ENCODE results near the gene SDC4.
A peak's percentile ranks its signal among the peaks of the same experiment; 100 is the strongest.

The SDC4 gene

DNA sequence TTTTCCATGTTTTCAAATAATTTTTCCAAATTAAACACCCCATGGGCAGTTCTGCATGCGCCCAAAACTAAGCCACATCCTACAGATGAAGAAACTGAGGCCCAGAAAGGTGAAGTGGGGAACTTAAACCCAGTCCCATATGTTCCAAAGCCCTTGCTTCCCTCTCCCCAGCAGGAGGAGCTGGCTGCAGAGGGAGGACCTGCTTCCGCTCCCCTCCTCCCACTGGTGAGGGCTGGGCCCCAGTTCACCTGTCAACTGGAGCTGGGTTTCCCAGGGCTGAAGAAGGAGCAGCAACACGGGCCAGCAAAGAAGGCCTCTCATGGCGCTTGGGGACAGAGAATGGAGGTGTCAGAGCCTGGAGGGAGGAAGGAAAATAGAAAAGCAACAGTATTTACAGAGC lies 43.0 kb downstream of the SDC4 start:
- H3K27ac ChIP-seq: no peak overlapping the region
- TF ChIP-seq, protein P1, sequence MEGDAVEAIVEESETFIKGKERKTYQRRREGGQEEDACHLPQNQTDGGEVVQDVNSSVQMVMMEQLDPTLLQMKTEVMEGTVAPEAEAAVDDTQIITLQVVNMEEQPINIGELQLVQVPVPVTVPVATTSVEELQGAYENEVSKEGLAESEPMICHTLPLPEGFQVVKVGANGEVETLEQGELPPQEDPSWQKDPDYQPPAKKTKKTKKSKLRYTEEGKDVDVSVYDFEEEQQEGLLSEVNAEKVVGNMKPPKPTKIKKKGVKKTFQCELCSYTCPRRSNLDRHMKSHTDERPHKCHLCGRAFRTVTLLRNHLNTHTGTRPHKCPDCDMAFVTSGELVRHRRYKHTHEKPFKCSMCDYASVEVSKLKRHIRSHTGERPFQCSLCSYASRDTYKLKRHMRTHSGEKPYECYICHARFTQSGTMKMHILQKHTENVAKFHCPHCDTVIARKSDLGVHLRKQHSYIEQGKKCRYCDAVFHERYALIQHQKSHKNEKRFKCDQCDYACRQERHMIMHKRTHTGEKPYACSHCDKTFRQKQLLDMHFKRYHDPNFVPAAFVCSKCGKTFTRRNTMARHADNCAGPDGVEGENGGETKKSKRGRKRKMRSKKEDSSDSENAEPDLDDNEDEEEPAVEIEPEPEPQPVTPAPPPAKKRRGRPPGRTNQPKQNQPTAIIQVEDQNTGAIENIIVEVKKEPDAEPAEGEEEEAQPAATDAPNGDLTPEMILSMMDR (conservative IDR thresholded peaks at IDR 0.05): no peak

DNA sequence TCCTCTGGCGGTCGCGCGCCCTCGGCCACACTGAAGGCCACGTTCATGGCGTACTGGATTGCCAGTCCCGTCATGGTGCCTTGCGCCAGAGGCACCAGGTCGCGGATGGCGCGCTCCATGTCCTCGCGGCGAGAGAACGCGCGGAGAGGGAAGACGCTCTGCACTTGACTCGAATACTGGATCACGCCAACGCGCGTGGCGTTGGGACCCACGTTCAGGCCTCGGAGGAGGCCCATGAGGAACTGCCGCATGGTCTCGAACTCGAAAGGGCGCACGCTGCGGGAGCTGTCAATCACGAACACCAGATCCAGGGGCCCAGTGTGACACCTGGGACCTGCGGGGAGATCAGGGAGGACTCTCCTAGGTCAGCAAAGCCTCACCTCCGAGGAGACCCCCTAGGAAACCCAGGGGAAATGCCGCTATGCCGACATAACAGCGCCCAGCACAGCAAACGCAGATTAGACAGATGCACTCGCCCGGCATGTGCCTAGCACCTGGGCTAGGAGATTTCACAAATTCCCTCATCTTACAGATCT lies 43.7 kb downstream of the SDC4 start:
- no peak overlapping the region for H3K27ac ChIP-seq
- TF ChIP-seq, protein P1 (conservative IDR thresholded peaks at IDR 0.05): no peak

DNA sequence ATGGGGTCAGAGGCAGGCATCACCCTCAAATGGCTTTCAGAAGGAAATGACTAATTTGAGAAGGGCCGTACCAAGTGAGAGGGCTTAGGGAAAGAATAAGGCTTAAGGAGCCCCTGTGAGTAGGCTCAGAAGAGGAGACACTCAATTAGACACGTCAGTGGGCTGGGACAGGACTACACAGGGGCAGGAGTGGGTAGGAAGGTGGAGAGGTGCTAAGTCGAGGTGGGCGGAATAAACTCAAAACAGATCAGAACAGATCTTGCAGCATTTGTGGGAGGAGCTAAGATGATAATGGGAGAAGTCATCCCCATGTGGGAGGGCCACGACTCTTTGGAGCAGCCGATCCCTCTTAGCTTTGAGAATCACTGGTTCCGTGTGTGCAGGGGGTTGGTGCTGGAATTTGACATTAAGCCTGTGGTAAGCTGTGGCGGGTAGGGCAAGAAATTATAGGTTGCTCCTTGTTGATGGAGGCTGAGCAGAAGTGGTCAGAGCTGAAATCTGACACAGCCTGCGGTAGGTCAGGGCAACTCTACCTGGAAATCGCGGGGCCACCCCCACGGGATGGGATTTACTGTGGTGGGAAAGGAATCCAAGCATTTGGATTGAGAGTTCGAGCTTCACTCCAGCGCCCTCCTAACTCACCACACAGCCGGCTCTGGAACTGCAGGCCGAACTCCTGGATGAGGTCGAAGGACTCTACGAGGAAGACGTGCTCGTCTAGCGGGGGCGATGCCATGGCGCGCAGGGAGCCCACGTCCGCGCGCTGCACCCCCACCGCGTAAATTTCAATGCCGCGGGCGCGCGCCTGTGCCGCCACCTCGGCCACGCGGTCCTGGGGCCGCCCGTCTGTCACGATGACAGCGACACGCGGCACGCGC lies 44.4 kb downstream of the SDC4 start:
- H3K27ac ChIP-seq: no peak overlapping the region
- TF ChIP-seq, protein P1 (conservative IDR thresholded peaks at IDR 0.05): no peak

DNA sequence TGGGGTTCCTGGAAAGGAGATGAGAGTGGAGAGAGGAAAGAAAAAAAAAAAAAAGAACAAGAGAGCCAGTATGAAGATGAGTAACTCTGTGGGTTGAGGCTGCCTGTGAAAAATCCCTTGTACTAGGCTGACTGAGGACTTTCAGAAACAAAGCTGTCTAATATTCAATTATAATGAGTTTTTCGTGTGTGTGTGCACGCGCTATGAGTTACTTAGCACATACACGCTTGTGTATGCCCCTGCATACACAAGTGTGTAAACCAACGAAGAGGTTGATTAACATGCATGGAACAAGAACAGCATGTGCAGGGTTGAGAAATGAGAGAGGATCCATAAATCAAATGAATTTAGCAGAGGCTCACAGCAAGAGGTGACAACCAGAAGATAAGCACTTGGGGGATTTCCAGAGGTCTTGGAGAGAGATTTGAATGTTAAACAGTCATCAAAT lies 46.4 kb downstream of the SDC4 start:
- H3K27ac ChIP-seq: no peak overlapping the region
- TF ChIP-seq, protein P1 (conservative IDR thresholded peaks at IDR 0.05): no peak

DNA sequence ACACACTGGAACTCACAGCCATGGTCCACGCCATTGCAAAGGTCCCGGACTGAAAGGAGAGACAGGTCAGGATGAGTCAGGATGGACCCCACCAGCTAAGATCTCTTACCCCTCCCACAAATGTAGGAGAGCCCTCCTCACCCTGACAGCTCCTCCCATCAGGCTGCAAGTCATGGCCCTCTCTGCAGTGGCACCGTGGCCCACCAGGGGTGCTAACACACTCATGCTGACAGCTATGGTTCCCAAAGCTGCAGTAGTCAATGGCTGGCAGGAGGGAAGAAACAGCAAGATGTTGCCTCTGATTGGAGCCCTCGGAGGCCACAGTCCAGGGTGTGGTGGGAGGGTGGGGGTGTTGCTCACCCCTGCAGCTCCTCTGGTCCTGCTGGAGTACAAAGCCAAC lies 47.3 kb downstream of the SDC4 start:
- TF ChIP-seq, protein P1 (conservative IDR thresholded peaks at IDR 0.05): peak; percentile 38; the same call in 1 of the 2 replicates
- no peak overlapping the region for H3K27ac ChIP-seq

DNA sequence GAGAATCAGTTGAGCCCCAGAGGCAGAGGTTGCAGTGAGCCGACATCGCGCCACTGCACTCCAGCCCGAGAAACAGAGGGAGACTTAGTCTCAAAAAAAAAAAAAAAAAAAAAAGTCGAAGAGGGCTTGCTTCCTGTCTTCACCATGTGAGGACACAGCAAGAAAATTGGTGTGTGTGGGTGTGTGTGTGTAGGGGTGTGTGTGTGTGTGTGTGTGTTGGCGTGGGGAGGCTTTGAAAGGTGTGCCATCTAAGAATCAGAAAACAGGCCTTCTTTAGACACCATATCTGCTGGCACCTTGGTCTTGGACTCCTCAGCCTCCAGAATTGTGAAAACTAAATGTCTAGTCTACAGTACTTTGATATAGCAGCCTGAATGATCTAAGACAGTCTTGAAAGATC lies 48.4 kb downstream of the SDC4 start:
- TF ChIP-seq, protein P1 (conservative IDR thresholded peaks at IDR 0.05): no peak

DNA sequence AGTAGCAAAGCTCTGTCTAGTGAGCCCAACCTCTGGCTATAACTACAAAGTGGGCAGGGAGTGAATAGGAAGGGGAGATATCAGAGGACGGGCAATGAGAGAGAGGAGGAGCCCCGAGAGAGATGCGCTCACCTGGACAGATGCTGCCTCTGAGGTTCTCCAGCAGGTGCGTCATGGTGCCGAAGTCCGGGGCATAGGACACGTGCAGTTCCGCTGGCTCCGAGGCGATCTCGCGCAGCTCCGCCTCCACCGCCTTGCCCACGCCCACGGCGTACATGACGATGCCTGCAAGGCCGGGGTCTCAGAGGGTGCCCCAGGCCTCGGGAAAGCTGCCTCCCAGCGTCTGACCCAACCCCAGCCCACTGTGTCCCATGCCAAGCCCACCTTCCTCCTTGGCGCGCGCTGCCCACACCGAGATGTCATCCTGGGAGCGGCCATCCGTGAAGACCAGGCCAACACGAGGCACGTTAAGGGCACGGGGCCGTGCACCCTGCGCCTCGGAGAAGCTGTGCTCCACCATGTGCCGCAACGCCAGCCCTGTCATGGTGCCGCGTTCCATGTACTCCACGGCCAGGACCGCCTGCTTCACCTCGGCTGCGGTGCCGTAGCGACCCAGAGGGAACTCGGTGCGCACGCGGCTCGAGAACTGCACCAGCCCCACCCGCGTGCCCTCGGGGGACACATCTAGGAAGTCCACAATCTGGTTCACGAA lies 50.3 kb downstream of the SDC4 start:
- no peak overlapping the region for H3K27ac ChIP-seq
- TF ChIP-seq, protein P1 (conservative IDR thresholded peaks at IDR 0.05): no peak

More for the DNA sequence above, 48.4 kb downstream of the SDC4 start:
- no peak overlapping the region for H3K27ac ChIP-seq
